Measurements from ENCODE around the gene GRK5.

GRCh38 chr10:119413471-119414080 is 206.2 kb downstream of the GRK5 start:
- TF ChIP-seq, protein P1, sequence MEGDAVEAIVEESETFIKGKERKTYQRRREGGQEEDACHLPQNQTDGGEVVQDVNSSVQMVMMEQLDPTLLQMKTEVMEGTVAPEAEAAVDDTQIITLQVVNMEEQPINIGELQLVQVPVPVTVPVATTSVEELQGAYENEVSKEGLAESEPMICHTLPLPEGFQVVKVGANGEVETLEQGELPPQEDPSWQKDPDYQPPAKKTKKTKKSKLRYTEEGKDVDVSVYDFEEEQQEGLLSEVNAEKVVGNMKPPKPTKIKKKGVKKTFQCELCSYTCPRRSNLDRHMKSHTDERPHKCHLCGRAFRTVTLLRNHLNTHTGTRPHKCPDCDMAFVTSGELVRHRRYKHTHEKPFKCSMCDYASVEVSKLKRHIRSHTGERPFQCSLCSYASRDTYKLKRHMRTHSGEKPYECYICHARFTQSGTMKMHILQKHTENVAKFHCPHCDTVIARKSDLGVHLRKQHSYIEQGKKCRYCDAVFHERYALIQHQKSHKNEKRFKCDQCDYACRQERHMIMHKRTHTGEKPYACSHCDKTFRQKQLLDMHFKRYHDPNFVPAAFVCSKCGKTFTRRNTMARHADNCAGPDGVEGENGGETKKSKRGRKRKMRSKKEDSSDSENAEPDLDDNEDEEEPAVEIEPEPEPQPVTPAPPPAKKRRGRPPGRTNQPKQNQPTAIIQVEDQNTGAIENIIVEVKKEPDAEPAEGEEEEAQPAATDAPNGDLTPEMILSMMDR (IDR thresholded peaks at IDR 0.05; ENCODE audit: low read depth, low read length) = no peak
- no peak for TF ChIP-seq EZH2phosphoT487 (IDR thresholded peaks at IDR 0.05; ENCODE audit: low read depth)

Data from OCI-LY3 (cell line).